Brain microvascular endothelial cell (primary cell): ENCODE data around the gene SSR3.

Source experiments
- DNase-seq: peaks from one replicate; pipeline ENCODE4 v3.0.0-alpha.2; 2020
- H3K27ac ChIP-seq: fragments of 250-450 bp; sonication (Bioruptor Pico); 2 replicates; pipeline ENCODE4 v1.5.1; 2020; ENCODE audit warnings: mild to moderate bottlenecking, moderate library complexity
- H3K27me3 ChIP-seq: fragments of 250-450 bp; sonication (Bioruptor Pico); replicated peaks from 2 replicates; pipeline ENCODE4 v1.5.1; 2020; ENCODE audit warnings: mild to moderate bottlenecking
- H3K36me3 ChIP-seq: fragments of 250-450 bp; sonication (Bioruptor Pico); replicated peaks from 2 replicates; pipeline ENCODE4 v1.5.1; 2020; ENCODE audit warnings: mild to moderate bottlenecking
- H3K4me3 ChIP-seq: 2 replicates; pipeline ENCODE4 v1.5.1; 2011; ENCODE audit warnings: low read depth, mild to moderate bottlenecking, control low read depth, low read length, moderate library complexity
- in situ Hi-C: cut with HindIII; loops from 2 replicates; pipeline ENCODE4 v1.10.0; 2017; ENCODE audit warnings: low sequenced_read_pairs, low pct_ligation_motif_present
- TF ChIP-seq, protein P1 (sequence below): IDR thresholded peaks from 2 replicates; pipeline ENCODE4 v1.5.1; 2011; ENCODE audit warnings: low read depth, mild to moderate bottlenecking, moderate library complexity, low read length, control low read depth, inconsistent platforms; ENCODE audit errors: missing control alignments

Gene SSR3

DNA sequence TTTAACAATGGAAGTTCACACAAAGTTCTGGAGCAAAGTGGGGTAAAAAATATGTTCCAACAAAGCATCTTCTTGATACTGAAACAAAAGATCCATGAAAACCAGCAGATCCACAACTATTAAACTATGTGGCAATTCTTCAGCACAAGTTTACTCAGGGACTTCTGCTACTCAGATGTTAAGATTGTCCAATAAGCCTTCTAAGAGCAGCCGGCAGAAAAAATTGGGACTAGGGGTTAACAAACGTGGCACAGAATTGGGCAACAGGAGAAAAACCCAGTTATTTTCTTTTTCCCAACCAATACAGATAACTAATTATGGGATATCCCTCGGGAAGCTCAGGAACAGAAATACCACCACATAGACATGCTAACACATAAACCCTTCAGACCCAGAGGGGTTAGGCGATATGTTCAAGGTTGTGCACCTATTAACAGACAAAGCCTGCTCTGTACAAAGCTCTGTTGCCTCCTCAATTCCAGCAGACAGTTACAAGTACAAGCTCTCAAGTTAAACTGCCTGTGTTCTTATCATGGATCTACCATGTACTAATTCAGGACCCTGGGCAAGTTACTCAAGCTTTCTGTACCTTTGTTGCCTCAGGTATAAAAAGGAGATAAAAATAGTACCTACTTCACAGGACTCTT lies 6.8 kb downstream of the SSR3 start:
- no peak for DNase-seq
- Histone ChIP-seq H3K27me3 (no peaks in the 10 kb centered on the region), H3K27ac (peak overlapping the region; percentile 25), H3K4me3 (no peak overlapping the region), H3K36me3 (peaks cover 81% of the 10 kb centered on the region)
- TF ChIP-seq, protein P1, sequence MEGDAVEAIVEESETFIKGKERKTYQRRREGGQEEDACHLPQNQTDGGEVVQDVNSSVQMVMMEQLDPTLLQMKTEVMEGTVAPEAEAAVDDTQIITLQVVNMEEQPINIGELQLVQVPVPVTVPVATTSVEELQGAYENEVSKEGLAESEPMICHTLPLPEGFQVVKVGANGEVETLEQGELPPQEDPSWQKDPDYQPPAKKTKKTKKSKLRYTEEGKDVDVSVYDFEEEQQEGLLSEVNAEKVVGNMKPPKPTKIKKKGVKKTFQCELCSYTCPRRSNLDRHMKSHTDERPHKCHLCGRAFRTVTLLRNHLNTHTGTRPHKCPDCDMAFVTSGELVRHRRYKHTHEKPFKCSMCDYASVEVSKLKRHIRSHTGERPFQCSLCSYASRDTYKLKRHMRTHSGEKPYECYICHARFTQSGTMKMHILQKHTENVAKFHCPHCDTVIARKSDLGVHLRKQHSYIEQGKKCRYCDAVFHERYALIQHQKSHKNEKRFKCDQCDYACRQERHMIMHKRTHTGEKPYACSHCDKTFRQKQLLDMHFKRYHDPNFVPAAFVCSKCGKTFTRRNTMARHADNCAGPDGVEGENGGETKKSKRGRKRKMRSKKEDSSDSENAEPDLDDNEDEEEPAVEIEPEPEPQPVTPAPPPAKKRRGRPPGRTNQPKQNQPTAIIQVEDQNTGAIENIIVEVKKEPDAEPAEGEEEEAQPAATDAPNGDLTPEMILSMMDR = no peak
- in situ Hi-C loops = no loop called here

DNA sequence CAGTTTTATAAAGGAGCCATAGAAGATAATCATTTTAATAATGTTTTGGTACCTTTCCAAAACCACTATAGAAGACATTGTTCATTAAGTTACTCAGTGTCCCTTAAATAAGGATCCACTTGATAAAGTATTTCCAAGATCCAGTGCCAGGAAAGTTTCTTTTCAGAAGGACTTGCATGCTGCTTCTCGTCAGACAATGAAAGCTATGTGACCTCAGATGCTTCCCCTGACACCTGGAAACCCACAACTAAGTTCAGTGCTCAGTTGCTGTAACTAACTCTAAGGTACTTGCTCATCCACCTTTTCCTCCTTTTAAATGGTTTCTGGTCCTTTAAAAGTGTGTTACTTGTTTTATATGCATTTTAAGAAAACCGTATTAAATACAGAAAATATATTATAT lies 7.3 kb downstream of the SSR3 start:
- peak overlapping the region; percentile 25 for H3K27ac ChIP-seq
- in situ Hi-C loops = no loop called here

DNA sequence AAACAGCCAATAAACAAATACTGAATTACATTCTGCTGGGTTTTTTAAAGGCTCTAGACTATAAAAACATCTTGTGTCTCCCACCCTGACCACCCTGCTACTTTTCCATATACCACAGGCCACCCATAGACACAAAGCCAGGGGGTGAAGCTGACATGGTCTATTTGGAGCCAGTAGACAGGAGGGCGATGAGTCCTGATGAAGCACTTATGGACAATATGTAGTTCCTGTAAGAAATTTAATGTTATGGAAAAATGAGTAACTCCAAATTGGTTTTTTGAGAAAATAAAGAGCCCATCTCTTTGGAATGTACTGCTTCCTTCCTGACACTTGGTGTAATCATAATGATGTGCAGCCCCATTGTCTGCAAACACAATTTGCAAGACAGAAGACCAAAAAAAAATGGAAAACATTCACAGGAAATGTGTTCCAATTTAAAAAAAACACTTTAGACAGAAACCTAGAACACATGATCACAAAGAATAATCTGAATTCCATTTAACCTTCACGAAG lies 11.8 kb downstream of the SSR3 start:
- TF ChIP-seq, protein P1 = no peak
- peaks cover 81% of the 10 kb centered on the region for H3K36me3 ChIP-seq
- H3K27me3 ChIP-seq = no peaks in the 10 kb centered on the region
- no peak overlapping the region for H3K27ac ChIP-seq
- H3K4me3 ChIP-seq = no peak overlapping the region
- no peak for DNase-seq
- in situ Hi-C loops = no loop called here

More for the DNA sequence above, 7.3 kb downstream of the SSR3 start:
- H3K36me3 ChIP-seq = peaks cover 83% of the 10 kb centered on the region
- TF ChIP-seq, protein P1 = no peak
- DNase-seq = peak; percentile 36
- no peaks in the 10 kb centered on the region for H3K27me3 ChIP-seq
- H3K4me3 ChIP-seq = no peak overlapping the region

DNA sequence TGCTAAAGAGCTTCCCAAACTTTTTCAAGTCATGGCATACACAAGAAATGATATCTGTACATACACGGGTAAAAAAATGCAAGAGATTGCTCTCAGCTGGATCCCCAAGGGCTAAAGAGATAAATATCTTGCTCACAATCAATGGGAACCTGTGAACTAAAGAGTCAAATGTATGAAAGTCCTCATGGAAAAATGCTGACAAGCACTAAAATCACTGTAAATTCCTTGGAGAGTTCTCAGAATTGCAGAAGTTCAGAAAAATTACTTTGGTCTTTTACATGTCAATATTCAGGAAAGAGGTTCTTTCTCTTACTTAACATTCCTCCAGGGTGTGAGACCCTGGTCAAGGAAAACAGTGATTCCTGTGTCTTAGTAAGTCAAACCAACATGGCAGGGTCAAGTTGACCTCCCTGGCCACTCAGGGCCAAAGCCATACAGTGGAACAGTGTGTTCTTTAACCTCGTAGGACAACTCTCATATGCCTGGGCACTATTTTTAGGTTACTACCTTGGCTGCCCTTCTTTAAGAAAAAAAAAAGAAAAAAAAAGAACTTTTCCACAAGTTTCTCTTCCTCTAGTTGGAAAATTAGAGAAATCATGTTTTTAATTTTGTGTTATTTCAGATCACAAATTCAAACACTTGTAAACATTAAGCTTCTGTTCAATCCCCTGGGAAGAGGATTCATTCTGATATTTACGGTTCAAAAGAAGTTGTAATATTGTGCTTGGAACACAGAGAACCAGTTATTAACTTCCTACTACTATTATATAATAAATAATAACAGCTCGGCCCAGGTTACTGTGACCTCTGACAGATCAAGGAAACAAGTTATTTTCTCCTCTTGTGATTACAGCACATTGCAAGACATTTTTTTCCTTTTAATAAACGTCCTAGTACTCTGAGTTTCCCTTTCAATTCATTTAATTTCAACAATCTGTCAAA lies 12.5 kb downstream of the SSR3 start:
- Histone ChIP-seq H3K36me3 (peaks cover 74% of the 10 kb centered on the region), H3K27me3 (no peaks in the 10 kb centered on the region), H3K4me3 (no peak overlapping the region), H3K27ac (no peak overlapping the region)
- TF ChIP-seq, protein P1 = no peak
- DNase-seq = no peak
- in situ Hi-C loops = no loop called here

DNA sequence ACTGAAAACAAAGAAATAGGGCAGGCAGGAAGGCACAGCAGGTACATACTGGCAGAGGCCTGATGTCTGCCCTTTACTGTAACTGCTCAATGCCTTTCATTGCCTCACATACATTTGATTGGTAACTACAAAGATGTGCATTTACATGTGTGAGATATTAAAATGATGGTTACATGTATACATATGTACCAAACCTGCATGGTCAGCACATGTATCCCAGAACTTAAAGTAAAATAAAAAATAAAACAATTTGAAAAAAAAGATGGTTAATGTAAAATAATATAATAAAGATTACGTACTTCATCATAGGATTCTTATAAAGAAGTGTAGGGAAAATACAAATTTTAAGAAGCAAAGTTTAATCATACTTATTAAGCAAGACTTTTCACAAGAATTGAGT lies 15.1 kb downstream of the SSR3 start:
- Histone ChIP-seq H3K27ac (no peak overlapping the region), H3K36me3 (peaks cover 50% of the 10 kb centered on the region), H3K27me3 (no peaks in the 10 kb centered on the region), H3K4me3 (no peak overlapping the region)
- TF ChIP-seq, protein P1 = no peak
- DNase-seq = no peak
- in situ Hi-C loops = no loop called here
